Ectodermal cell (in vitro differentiated cells): Measurements from ENCODE around the gene DSCAML1.

Experiments used
- H3K27ac ChIP-seq: 2 replicates; pipeline ENCODE4 v1.7.0; 2013; ENCODE audit warnings: mild to moderate bottlenecking, low read depth, low read length; ENCODE audit not compliant: insufficient read depth, poor library complexity, severe bottlenecking
- H3K27me3 ChIP-seq: 2 replicates; pipeline ENCODE4 v1.7.0; 2013; ENCODE audit warnings: mild to moderate bottlenecking, low read length; ENCODE audit not compliant: insufficient read depth, control insufficient read depth, poor library complexity, severe bottlenecking
- H3K36me3 ChIP-seq: one replicate; pipeline ENCODE4 v1.7.0; 2013; ENCODE audit warnings: low read length; ENCODE audit not compliant: control insufficient read depth, insufficient read depth
- H3K4me1 ChIP-seq: one replicate; pipeline ENCODE4 v1.7.0; 2013; ENCODE audit warnings: low read length; ENCODE audit not compliant: control insufficient read depth, insufficient read depth
- H3K4me3 ChIP-seq: 2 replicates; pipeline ENCODE4 v1.7.0; 2013; ENCODE audit warnings: low read depth, low read length, control low read depth; ENCODE audit not compliant: insufficient read depth
- H3K9me3 ChIP-seq: 2 replicates; pipeline ENCODE4 v1.7.0; 2013; ENCODE audit warnings: mild to moderate bottlenecking, low read length, moderate library complexity; ENCODE audit not compliant: control insufficient read depth
- WGBS, 2 experiments: methylation state at CpG; one replicate each; pipeline ENCODE4 v1.1.7; 2013; ENCODE audit warnings: missing lambda C conversion rate in 2 of 2; 5-methylcytosine and 5-hydroxymethylcytosine counted together

The DSCAML1 gene

GRCh38 chr11:117475716-117476530, 321.1 kb downstream of the DSCAML1 start:
- Histone ChIP-seq H3K36me3 (no peaks in the 10 kb centered on the region), H3K27ac (no peak overlapping the region), H3K4me3 (no peak overlapping the region), H3K4me1 (no peaks in the 10 kb centered on the region), H3K27me3 (peaks cover 4% of the 10 kb centered on the region), H3K9me3 (no peaks in the 10 kb centered on the region)
- WGBS, 2 experiments = 84 to 87% methylated on average over 11 of the region's 11 CpGs

- Histone ChIP-seq H3K4me3 (no peak overlapping the region), H3K4me1 (no peaks in the 10 kb centered on the region), H3K9me3 (no peaks in the 10 kb centered on the region), H3K27ac (no peak overlapping the region), H3K27me3 (peaks cover 4% of the 10 kb centered on the region), H3K36me3 (no peaks in the 10 kb centered on the region)
- 74 to 77% methylated on average over 8 of the region's 8 CpGs for WGBS, 2 experiments
Measured at GRCh38 chr11:117473481-117474091, 323.4 kb downstream of the DSCAML1 start.

- Histone ChIP-seq H3K4me1 (no peaks in the 10 kb centered on the region), H3K27ac (no peak overlapping the region), H3K9me3 (no peaks in the 10 kb centered on the region), H3K27me3 (peaks cover 4% of the 10 kb centered on the region), H3K36me3 (no peaks in the 10 kb centered on the region), H3K4me3 (no peak overlapping the region)
- WGBS, 2 experiments = 96 to 97% methylated on average over 7 of the region's 7 CpGs
Measured at GRCh38 chr11:117471776-117472175, 325.2 kb downstream of the DSCAML1 start.

- no peak overlapping the region for H3K4me3 ChIP-seq
- peaks cover 4% of the 10 kb centered on the region for H3K27me3 ChIP-seq
- H3K27ac ChIP-seq = no peak overlapping the region
- H3K9me3 ChIP-seq = no peaks in the 10 kb centered on the region
- no peaks in the 10 kb centered on the region for H3K36me3 ChIP-seq
- no peaks in the 10 kb centered on the region for H3K4me1 ChIP-seq
- 60 to 100% methylated on average over 1 to 2 of the region's 2 CpGs for WGBS, 2 experiments
Measured at GRCh38 chr11:117470576-117470975, 326.4 kb downstream of the DSCAML1 start.

- no peaks in the 10 kb centered on the region for H3K4me1 ChIP-seq
- H3K36me3 ChIP-seq = no peaks in the 10 kb centered on the region
- WGBS, 2 experiments = 87 to 91% methylated on average over 4 of the region's 4 CpGs
- H3K4me3 ChIP-seq = no peak overlapping the region
- no peaks in the 10 kb centered on the region for H3K9me3 ChIP-seq
- H3K27me3 ChIP-seq = no peaks in the 10 kb centered on the region
- H3K27ac ChIP-seq = no peak overlapping the region
Measured at GRCh38 chr11:117468888-117469287, 328.1 kb downstream of the DSCAML1 start.

GRCh38 chr11:117467770-117468169, 329.2 kb downstream of the DSCAML1 start:
- Histone ChIP-seq H3K36me3 (no peaks in the 10 kb centered on the region), H3K4me3 (no peak overlapping the region), H3K27me3 (no peaks in the 10 kb centered on the region), H3K27ac (no peak overlapping the region), H3K4me1 (no peaks in the 10 kb centered on the region), H3K9me3 (no peaks in the 10 kb centered on the region)
- WGBS, 2 experiments = 91 to 93% methylated on average over 5 of the region's 5 CpGs

GRCh38 chr11:117466966-117467365, 330.1 kb downstream of the DSCAML1 start:
- Histone ChIP-seq H3K4me3 (no peak overlapping the region), H3K27ac (no peak overlapping the region), H3K4me1 (no peaks in the 10 kb centered on the region), H3K36me3 (no peaks in the 10 kb centered on the region), H3K9me3 (no peaks in the 10 kb centered on the region), H3K27me3 (no peaks in the 10 kb centered on the region)
- WGBS, 2 experiments = 90 to 93% methylated on average over 14 of the region's 14 CpGs

GRCh38 chr11:117465236-117465997, 331.6 kb downstream of the DSCAML1 start:
- no peak overlapping the region for H3K4me3 ChIP-seq
- WGBS, 2 experiments = 88 to 90% methylated on average over 13 to 14 of the region's 14 CpGs
- H3K27ac ChIP-seq = no peak overlapping the region
- no peaks in the 10 kb centered on the region for H3K9me3 ChIP-seq
- no peaks in the 10 kb centered on the region for H3K36me3 ChIP-seq
- no peaks in the 10 kb centered on the region for H3K27me3 ChIP-seq
- no peaks in the 10 kb centered on the region for H3K4me1 ChIP-seq

GRCh38 chr11:117464778-117465177, 332.2 kb downstream of the DSCAML1 start:
- no peaks in the 10 kb centered on the region for H3K27me3 ChIP-seq

GRCh38 chr11:117462864-117463247, 334.2 kb downstream of the DSCAML1 start:
- 89 to 90% methylated on average over 8 of the region's 8 CpGs for WGBS, 2 experiments

More at GRCh38 chr11:117464778-117465177, 332.2 kb downstream of the DSCAML1 start:
- Histone ChIP-seq H3K9me3 (no peaks in the 10 kb centered on the region), H3K4me3 (no peak overlapping the region), H3K36me3 (no peaks in the 10 kb centered on the region), H3K4me1 (no peaks in the 10 kb centered on the region), H3K27ac (no peak overlapping the region)
- WGBS, 2 experiments = 95 to 96% methylated on average over 13 of the region's 13 CpGs

More at GRCh38 chr11:117462864-117463247, 334.2 kb downstream of the DSCAML1 start:
- no peaks in the 10 kb centered on the region for H3K36me3 ChIP-seq
- no peaks in the 10 kb centered on the region for H3K9me3 ChIP-seq
- no peaks in the 10 kb centered on the region for H3K4me1 ChIP-seq
- no peak overlapping the region for H3K4me3 ChIP-seq
- H3K27me3 ChIP-seq = no peaks in the 10 kb centered on the region
- H3K27ac ChIP-seq = no peak overlapping the region
